ENCODE data around the gene RBPMS2.

DNA sequence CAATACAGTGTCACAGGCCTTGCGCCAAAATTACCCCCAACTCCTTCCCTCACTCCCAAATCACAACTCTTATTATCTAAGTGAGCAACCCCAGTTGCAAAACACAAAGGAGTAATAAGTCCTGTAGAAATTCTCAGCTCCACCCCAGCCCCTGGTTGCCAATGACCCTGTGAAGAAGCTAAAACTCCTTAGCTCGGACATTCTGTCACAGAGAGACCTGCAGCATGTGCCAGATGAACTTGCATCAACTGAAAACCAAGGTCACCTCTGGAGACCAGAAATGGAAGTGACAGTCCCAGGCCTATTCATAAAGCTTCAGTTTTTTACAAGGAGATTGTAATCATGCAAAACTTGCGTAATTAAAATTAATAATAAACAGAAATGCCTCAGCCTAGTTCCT lies 55.2 kb downstream of the RBPMS2 start:
- TF ChIP-seq, protein P1, sequence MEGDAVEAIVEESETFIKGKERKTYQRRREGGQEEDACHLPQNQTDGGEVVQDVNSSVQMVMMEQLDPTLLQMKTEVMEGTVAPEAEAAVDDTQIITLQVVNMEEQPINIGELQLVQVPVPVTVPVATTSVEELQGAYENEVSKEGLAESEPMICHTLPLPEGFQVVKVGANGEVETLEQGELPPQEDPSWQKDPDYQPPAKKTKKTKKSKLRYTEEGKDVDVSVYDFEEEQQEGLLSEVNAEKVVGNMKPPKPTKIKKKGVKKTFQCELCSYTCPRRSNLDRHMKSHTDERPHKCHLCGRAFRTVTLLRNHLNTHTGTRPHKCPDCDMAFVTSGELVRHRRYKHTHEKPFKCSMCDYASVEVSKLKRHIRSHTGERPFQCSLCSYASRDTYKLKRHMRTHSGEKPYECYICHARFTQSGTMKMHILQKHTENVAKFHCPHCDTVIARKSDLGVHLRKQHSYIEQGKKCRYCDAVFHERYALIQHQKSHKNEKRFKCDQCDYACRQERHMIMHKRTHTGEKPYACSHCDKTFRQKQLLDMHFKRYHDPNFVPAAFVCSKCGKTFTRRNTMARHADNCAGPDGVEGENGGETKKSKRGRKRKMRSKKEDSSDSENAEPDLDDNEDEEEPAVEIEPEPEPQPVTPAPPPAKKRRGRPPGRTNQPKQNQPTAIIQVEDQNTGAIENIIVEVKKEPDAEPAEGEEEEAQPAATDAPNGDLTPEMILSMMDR (conservative IDR thresholded peaks at IDR 0.05 in 1 of 2, IDR thresholded peaks at IDR 0.05 in 1 of 2; ENCODE audit: extremely low read depth in 1 of 2, insufficient read depth in 1 of 2, low read depth in 1 of 2, low read length in 2 of 2), result no peak
- no peak for TF ChIP-seq EZH2 (IDR thresholded peaks at IDR 0.05; ENCODE audit: borderline replicate concordance, low read length)
